DND-41 (cell line): ENCODE data around the gene HOXD4.

Experiments
- CTCF ChIP-seq: IDR thresholded peaks from 2 replicates; pipeline ENCODE4 v1.5.1; 2012; ENCODE audit warnings: borderline replicate concordance, low read length, moderate library complexity, mild to moderate bottlenecking; ENCODE audit not compliant: poor library complexity, severe bottlenecking; ENCODE audit errors: extremely low read depth
- EZH2 ChIP-seq: IDR thresholded peaks from 3 replicates; pipeline ENCODE4 v1.6.1; 2012; ENCODE audit warnings: borderline replicate concordance, low read depth, mild to moderate bottlenecking, moderate library complexity, low read length, inconsistent platforms; ENCODE audit not compliant: severe bottlenecking

GRCh38 chr2:176115883-176116813 lies 35.2 kb upstream of the HOXD4 start, which contains the start of gene HOXD10:
- TF ChIP-seq EZH2 (no peak), CTCF (no peak)
